Peyer's patch (tissue), 4 donors: Measurements from ENCODE around the gene COPZ2.

Source experiments
- POLR2A ChIP-seq, 2 donors: fragments of 450-650 bp; IDR thresholded peaks; one replicate each; pipeline ENCODE4 v1.5.1; 2017; ENCODE audit warnings: antibody characterized with exemption in 2 of 2, mild to moderate bottlenecking in 2 of 2, moderate library complexity in 2 of 2
- TF ChIP-seq, protein P1 (sequence below), 6 experiments: fragments of 450-650 bp in 4 of 6; fragments of 200-600 bp in 2 of 6; sonication (generic) in 1 of 6; IDR thresholded peaks; one replicate each; pipeline ENCODE4 v1.5.1; 2017 to 2019; ENCODE audit warnings: antibody characterized with exemption in 6 of 6, mild to moderate bottlenecking in 3 of 6, moderate library complexity in 1 of 6

DNA sequence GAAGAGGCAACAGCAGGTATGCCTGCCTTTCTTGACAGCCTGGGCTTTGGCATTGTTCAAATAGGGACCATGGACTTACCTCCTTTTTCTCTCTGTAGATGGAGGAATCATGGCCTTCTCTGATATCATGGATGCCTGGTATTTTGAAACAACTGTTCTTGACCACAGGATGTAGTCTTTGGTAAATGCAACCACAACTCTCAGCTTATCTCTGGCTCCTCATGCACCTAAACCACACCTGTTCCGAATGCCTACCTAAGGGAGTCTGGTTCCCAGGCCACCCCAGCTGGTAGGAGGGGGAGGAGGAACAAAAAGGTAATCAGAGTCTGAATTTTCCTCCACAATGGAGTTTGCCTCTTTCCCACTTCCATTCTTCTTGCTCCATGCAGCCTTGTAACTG, 47.9 kb downstream of the COPZ2 start:
- TF ChIP-seq, protein P1, sequence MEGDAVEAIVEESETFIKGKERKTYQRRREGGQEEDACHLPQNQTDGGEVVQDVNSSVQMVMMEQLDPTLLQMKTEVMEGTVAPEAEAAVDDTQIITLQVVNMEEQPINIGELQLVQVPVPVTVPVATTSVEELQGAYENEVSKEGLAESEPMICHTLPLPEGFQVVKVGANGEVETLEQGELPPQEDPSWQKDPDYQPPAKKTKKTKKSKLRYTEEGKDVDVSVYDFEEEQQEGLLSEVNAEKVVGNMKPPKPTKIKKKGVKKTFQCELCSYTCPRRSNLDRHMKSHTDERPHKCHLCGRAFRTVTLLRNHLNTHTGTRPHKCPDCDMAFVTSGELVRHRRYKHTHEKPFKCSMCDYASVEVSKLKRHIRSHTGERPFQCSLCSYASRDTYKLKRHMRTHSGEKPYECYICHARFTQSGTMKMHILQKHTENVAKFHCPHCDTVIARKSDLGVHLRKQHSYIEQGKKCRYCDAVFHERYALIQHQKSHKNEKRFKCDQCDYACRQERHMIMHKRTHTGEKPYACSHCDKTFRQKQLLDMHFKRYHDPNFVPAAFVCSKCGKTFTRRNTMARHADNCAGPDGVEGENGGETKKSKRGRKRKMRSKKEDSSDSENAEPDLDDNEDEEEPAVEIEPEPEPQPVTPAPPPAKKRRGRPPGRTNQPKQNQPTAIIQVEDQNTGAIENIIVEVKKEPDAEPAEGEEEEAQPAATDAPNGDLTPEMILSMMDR (IDR thresholded peaks at IDR 0.05), result no peak
- no peak for TF ChIP-seq POLR2A (IDR thresholded peaks at IDR 0.05)
